Aortic smooth muscle cell (primary cell): ENCODE results near the gene SORD. TPM values are rescaled to one million over a fixed set of nuclear protein-coding genes. Genes with fewer than 3 reads are reported as not detected.

Source experiments
- total RNA-seq: library from RNA; depleted of rRNA; stranded (reverse); fragments of >200 nt; gene quantifications from 2 replicates; pipeline ENCODE4 v1.2.3, GENCODE V29; 2014

SORD gene
- total RNA-seq: 7.4 and 8.8 TPM in 2 replicates

GRCh38 chr15:45022871-45023658 lies at the start of gene SORD:
TSS of gene SORD (plus strand) at chr15:45023195. CDS start at chr15:45023284, 89 bp downstream.

GRCh38 chr15:45114076-45114750 lies 91.2 kb downstream of the SORD start, which contains the start of the genes DUOX2 and DUOXA2:
TSS of gene DUOX2 (minus strand) at chr15:45114172. CDS start at chr15:45113411, 761 bp downstream.
TSS of gene DUOXA2 (plus strand) at chr15:45114326. CDS start at chr15:45114606, 280 bp downstream.

Other genes starting within 250 kb of the SORD start
- not detected in 2 replicates for gene TERB2, start 66.5 kb upstream of the SORD start, total RNA-seq
- not detected in 2 replicates for gene DUOX2, start 91.0 kb downstream of the SORD start, total RNA-seq
- not detected in 2 replicates for gene DUOXA2, start 91.1 kb downstream of the SORD start, total RNA-seq
- not detected in 2 replicates for gene DUOXA1, start 106.7 kb downstream of the SORD start, total RNA-seq
- not detected in 2 replicates for gene DUOX1, start 106.8 kb downstream of the SORD start, total RNA-seq
- 1.2 and 1.4 TPM in 2 replicates for gene SHF, start 164.8 kb downstream of the SORD start, total RNA-seq
- gene SLC28A2, start 229.0 kb downstream of the SORD start, total RNA-seq: not detected in 2 replicates